Measurements from ENCODE around the gene PGAM5.

Gene PGAM5

DNA sequence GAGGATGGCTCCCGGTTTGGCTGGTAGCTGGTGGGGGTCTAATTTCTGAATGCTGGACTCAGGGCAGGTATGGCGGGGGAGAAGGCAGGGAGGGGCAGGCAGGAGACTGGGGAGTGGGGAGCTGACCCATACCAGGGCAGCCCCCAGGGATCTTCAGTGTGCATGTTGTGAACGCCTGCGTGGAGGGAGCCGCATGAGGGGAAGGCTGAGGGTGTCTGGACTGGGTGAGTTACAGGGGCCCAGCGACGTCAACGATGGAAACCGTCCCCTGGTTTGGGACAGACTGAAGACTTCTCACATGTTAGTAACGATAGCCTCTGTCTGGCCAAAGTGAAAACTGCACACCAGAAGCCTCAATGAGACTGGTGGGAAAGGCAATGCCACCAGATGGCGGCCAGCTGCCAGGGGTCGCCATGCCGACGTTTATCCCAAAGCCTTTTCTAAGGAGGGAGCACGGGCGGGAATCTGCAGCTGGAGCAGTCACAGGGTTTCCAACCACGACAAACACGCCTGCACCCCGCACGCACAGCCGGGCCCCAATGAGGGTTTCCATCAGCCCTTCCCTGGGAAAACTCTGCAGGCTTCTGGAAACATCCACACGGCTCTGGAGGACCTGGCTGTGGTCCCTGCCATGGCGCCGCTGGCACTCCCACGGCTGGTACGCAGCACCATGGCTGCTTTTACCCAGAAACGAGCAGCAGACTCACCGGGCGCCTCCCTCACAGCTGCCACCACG, 14.0 kb downstream of the PGAM5 start:
- peaks cover 72% of the 10 kb centered on the region for H3K36me3 Mint-ChIP-seq
- no peaks in the 10 kb centered on the region for H3K4me1 Mint-ChIP-seq
- no peak overlapping the region for H3K4me3 Mint-ChIP-seq
- no peak overlapping the region for H3K27ac Mint-ChIP-seq
- H3K9me3 Mint-ChIP-seq = no peaks in the 10 kb centered on the region
- H3K27me3 Mint-ChIP-seq = no peaks in the 10 kb centered on the region
- no peak for ATAC-seq

DNA sequence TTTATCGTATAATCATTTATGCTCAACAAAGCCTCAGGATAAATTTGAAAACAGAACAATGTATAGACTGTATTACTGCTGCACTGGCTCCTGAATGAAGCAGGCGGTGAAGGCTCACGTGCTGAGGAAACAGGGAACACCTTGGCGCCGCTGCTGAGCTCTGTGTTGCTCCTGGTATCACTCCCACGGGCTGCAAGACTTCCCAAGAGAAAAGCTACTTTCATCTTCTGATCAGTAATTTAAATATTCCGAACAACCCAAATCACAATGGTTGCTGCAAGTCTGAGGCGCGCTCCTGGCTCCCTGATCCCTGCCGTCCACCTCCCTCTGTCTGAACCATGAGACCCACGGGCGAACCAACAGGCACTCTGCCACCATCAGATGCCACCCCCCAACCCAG, 15.7 kb downstream of the PGAM5 start:
- H3K36me3 Mint-ChIP-seq = peaks cover 76% of the 10 kb centered on the region
- H3K27me3 Mint-ChIP-seq = no peaks in the 10 kb centered on the region
- H3K9me3 Mint-ChIP-seq = no peaks in the 10 kb centered on the region
- H3K4me1 Mint-ChIP-seq = peaks cover 7% of the 10 kb centered on the region
- H3K27ac Mint-ChIP-seq = no peak overlapping the region
- no peak for ATAC-seq
- no peak overlapping the region for H3K4me3 Mint-ChIP-seq

DNA sequence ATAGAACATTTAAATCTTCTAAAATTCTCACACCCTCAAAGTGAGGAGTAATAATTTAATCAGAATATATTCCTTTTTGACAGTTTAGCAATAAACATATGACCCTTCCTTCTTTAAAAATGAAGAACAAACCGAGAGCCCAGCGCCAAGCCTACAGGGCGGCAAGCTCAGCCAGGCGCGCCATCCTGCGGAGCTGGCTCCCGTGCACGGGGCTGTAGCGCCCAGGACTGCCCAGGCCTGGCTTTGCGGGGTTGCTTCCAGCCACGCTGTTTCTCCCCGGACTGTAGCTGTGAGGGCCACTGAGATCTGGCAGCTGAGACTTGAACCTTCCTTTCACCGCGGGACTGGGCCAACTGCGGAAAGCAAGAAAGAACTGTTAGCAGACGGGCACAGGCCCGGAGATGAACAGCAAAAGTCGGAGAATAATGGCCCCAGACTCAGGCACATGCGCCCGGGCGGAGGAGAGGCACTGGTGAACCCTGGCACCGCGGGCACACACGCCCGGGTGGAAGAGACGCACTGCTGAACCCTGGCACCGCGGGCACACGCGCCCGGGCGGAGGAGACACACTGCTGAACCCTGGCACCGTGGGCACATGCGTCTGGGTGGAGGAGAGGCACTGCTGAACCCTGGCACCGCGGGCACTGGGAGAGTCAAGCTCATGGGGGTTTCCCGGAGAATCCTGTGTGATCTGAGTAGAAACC, 16.6 kb downstream of the PGAM5 start:
- no peaks in the 10 kb centered on the region for H3K27me3 Mint-ChIP-seq
- ATAC-seq = peak; percentile 60

DNA sequence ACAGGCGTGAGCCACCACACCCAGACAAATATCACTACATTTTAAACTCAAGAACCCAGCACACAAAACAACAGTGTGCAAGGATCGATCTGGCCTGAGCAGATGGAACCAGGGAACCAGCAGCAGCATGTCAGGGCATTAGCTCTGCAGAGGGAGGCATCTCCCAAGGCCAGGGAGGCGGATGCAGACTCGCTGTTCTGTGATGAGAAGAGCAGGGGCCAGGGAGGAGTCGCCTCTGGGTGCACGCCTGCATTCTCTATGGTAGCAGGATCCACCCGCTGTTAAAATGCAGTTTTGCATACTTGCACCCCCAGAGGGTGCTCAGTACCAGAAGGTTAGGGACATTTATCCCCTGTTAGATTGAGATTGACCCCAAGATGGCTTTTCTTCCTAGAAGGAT, 17.9 kb downstream of the PGAM5 start:
- no peak overlapping the region for H3K4me3 Mint-ChIP-seq
- peak overlapping the region; percentile 63 for H3K27ac Mint-ChIP-seq
- no peak for ATAC-seq
- no peaks in the 10 kb centered on the region for H3K9me3 Mint-ChIP-seq
- H3K4me1 Mint-ChIP-seq = peaks cover 7% of the 10 kb centered on the region
- H3K27me3 Mint-ChIP-seq = no peaks in the 10 kb centered on the region
- peaks cover 91% of the 10 kb centered on the region for H3K36me3 Mint-ChIP-seq

More for the DNA sequence above, 16.6 kb downstream of the PGAM5 start:
- no peak overlapping the region for H3K27ac Mint-ChIP-seq
- peaks cover 7% of the 10 kb centered on the region for H3K4me1 Mint-ChIP-seq
- H3K9me3 Mint-ChIP-seq = no peaks in the 10 kb centered on the region
- H3K4me3 Mint-ChIP-seq = no peak overlapping the region
- peaks cover 84% of the 10 kb centered on the region for H3K36me3 Mint-ChIP-seq

DNA sequence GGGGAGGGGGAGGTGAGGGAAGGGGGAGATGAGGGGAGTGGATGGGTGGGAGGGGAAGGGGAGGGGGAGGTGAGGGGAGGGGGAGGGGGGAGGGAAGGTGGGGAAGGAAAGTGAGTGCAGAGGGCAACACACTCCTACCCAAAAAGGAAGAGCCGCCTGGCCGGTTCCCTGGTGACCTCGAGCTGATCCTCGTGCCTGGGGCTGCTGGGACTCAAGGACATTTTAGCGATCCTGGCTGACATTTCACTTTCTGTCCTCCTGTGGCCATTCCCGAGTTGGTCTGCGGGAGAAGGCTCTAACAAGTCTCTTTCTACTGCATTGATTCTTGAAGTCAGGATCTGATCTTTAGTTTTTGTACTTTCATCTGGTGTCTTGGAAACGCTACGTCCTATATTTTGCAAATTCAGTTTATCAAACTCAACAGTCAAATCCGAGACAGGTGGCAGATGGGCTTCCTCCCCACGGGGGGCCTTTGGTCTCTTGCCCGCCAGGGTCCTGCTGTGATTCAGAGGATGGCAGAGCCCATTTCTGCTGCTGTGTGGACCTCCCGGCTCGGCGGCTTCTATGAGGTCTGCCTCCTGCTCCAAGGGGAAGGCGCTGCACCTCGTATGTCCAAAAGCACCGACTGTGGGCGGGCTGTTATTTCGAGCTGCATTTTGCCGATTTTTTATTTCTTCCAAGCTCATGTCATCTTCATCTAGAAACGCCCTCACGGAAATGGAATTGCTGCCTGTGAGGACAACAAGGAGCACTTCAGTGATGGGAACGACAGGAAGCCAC, 19.1 kb downstream of the PGAM5 start:
- Mint-ChIP-seq H3K36me3 (peaks cover 91% of the 10 kb centered on the region), H3K27me3 (no peaks in the 10 kb centered on the region), H3K4me1 (peaks cover 7% of the 10 kb centered on the region), H3K27ac (peak overlapping the region; percentile 63), H3K9me3 (no peaks in the 10 kb centered on the region), H3K4me3 (no peak overlapping the region)
- no peak for ATAC-seq

GRCh38 chr12:132730353-132730752, 19.7 kb downstream of the PGAM5 start:
- no peak for ATAC-seq
- Mint-ChIP-seq H3K27ac (no peak overlapping the region), H3K36me3 (peaks cover 92% of the 10 kb centered on the region), H3K9me3 (no peaks in the 10 kb centered on the region), H3K4me3 (no peak overlapping the region), H3K27me3 (no peaks in the 10 kb centered on the region), H3K4me1 (peaks cover 7% of the 10 kb centered on the region)

DNA sequence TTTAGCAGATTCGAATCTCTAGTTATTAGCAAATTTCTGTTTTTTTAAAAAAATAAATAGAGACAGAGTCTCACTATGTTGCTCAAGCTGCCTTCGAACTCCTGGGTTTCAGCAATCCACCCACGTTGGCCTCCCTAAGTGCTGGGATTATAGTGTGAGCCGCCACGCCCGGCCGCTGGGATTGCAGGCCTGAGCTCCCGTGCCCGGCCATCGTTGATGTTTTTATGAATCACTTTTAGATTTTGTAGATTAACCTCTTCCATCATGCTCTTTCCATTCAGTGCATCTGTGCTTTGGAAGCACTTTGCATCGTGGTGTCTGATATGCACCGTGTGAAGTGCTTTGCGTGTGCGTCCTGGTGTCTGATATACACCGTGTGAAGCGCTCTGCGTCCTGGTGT, 20.9 kb downstream of the PGAM5 start:
- H3K27me3 Mint-ChIP-seq = no peaks in the 10 kb centered on the region
- peaks cover 7% of the 10 kb centered on the region for H3K4me1 Mint-ChIP-seq
- no peaks in the 10 kb centered on the region for H3K9me3 Mint-ChIP-seq
- ATAC-seq = no peak
- peaks cover 90% of the 10 kb centered on the region for H3K36me3 Mint-ChIP-seq
- no peak overlapping the region for H3K4me3 Mint-ChIP-seq
- H3K27ac Mint-ChIP-seq = no peak overlapping the region

DNA sequence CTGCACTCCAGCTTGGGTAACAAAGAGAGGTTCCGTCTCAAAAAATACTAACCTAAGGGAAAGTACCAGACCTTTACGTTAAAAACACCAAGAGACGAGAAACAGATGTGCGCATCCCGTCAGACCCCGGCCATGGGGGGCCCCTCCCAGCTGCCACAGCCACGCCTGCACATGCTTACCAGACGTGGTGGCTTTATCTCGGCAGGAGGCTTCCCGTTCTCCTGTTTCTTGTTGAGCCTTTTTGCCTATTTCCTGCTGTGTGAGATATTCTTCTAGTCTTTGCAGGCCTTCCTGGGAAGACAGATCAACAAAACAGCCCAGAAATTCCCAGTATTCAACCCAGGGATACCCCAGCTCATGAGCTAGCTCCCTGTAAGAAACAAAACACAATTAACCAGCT, 23.6 kb downstream of the PGAM5 start:
- Mint-ChIP-seq H3K27me3 (no peaks in the 10 kb centered on the region), H3K4me3 (no peak overlapping the region)

GRCh38 chr12:132735496-132735895, 24.9 kb downstream of the PGAM5 start:
- Mint-ChIP-seq H3K4me3 (no peak overlapping the region), H3K4me1 (peaks cover under 1% of the 10 kb centered on the region), H3K36me3 (peaks cover 86% of the 10 kb centered on the region), H3K27ac (no peak overlapping the region), H3K9me3 (no peaks in the 10 kb centered on the region), H3K27me3 (no peaks in the 10 kb centered on the region)
- no peak for ATAC-seq

More for the DNA sequence above, 23.6 kb downstream of the PGAM5 start:
- ATAC-seq = no peak
- Mint-ChIP-seq H3K9me3 (no peaks in the 10 kb centered on the region), H3K36me3 (peaks cover 84% of the 10 kb centered on the region), H3K4me1 (peaks cover 7% of the 10 kb centered on the region), H3K27ac (no peak overlapping the region)

DNA sequence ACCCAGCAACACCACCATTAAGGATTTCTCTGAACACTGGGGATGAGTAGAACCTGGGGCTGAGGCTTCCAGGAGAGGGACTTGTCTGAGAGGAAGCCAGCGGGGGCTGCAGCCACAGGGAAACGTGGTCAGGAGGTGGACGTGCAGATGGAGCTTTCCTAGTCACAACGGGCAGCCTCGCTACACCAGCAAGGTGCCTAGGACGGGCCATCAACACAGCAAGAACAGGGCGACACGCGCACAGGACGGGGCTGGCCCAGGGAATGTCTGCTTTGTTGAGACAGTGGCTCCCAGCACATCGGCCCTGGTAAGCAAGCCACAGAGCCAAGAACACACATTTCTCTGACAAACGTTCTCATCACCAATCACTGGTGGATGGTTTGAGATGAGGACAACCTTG, 25.7 kb downstream of the PGAM5 start:
- no peaks in the 10 kb centered on the region for H3K9me3 Mint-ChIP-seq
- no peaks in the 10 kb centered on the region for H3K4me1 Mint-ChIP-seq
- no peak overlapping the region for H3K27ac Mint-ChIP-seq
- H3K36me3 Mint-ChIP-seq = peaks cover 86% of the 10 kb centered on the region
- H3K27me3 Mint-ChIP-seq = no peaks in the 10 kb centered on the region
- no peak overlapping the region for H3K4me3 Mint-ChIP-seq
- ATAC-seq = no peak

DNA sequence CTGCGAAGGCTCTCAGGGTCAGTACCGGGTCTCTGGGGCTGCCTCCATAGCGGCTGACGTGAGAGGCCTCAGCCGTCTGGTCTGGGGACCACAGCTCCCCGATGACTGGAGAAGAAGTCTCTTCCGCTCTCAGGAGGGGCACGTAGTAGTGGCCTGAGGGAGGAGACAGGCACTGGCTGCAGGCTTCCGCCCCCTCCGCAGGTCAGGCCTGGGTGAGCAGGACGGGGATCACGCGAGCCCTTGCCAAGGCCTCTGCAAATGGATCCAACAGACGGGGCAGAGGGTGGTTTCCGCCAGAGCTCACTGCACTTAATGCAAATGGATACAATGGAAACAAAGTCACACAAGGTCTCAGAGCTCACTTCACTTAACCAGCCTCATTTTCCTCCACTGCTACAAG, 26.3 kb downstream of the PGAM5 start:
- peaks cover 1% of the 10 kb centered on the region for H3K4me1 Mint-ChIP-seq
- ATAC-seq = no peak
- H3K36me3 Mint-ChIP-seq = peaks cover 86% of the 10 kb centered on the region
- H3K4me3 Mint-ChIP-seq = no peak overlapping the region
- no peaks in the 10 kb centered on the region for H3K9me3 Mint-ChIP-seq
- no peak overlapping the region for H3K27ac Mint-ChIP-seq
- H3K27me3 Mint-ChIP-seq = no peaks in the 10 kb centered on the region

GRCh38 chr12:132739600-132740312, 29.1 kb downstream of the PGAM5 start:
- H3K4me1 Mint-ChIP-seq = peaks cover 19% of the 10 kb centered on the region
- H3K9me3 Mint-ChIP-seq = peaks cover 4% of the 10 kb centered on the region
- H3K27ac Mint-ChIP-seq = no peak overlapping the region
- no peak for ATAC-seq
- H3K27me3 Mint-ChIP-seq = no peaks in the 10 kb centered on the region
- no peak overlapping the region for H3K4me3 Mint-ChIP-seq
- peaks cover 86% of the 10 kb centered on the region for H3K36me3 Mint-ChIP-seq

- Mint-ChIP-seq H3K9me3 (peaks cover 4% of the 10 kb centered on the region), H3K27me3 (no peaks in the 10 kb centered on the region), H3K4me1 (peaks cover 19% of the 10 kb centered on the region), H3K4me3 (no peak overlapping the region), H3K27ac (no peak overlapping the region), H3K36me3 (peaks cover 86% of the 10 kb centered on the region)
- ATAC-seq = no peak
Measured at GRCh38 chr12:132740313-132740646, 29.6 kb downstream of the PGAM5 start.

DNA sequence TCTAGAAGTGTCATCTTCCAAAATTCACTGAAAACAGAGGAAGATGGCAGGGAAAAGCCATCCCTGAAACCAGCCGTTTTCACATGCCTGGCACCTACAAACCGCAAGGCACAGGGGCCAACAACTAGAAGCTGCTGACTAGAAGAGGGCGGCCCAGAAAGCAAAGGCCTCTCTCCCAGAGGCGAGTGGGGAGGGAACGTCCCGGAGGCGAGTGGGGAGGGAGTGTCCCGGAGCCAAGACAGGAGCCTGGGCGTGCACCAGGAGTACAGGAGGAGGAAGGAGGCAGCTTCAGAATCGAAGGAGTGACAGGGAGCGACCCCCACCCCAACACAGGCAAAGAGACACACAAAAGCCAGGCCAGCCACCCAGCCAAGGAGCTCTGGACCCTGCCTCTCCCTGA, 30.0 kb downstream of the PGAM5 start:
- H3K9me3 Mint-ChIP-seq = peaks cover 4% of the 10 kb centered on the region
- H3K4me1 Mint-ChIP-seq = peaks cover 19% of the 10 kb centered on the region
- no peak overlapping the region for H3K4me3 Mint-ChIP-seq
- no peak for ATAC-seq
- no peak overlapping the region for H3K27ac Mint-ChIP-seq
- peaks cover 86% of the 10 kb centered on the region for H3K36me3 Mint-ChIP-seq
- H3K27me3 Mint-ChIP-seq = no peaks in the 10 kb centered on the region

DNA sequence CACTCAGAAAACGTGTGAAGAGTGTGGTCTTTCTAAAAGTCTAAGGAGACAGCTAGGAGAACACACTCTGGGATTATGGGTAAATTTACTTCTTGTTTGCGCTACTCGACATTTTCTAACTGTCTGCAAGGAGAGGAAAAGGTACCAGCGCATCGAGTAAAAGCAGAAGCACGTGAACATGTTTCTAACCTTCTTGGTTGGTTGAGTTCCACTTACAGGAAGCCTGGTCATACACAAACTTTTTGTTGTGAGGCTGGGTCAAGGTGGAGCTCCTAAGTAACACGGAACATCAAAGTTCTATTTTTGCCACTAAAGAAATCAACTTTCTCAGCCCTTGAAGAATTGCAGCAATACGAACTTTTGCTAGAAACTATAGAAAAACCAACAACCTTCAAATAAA, 31.0 kb downstream of the PGAM5 start:
- ATAC-seq = no peak
- Mint-ChIP-seq H3K36me3 (peaks cover 78% of the 10 kb centered on the region), H3K4me1 (peaks cover 19% of the 10 kb centered on the region), H3K27me3 (no peaks in the 10 kb centered on the region), H3K9me3 (peaks cover 4% of the 10 kb centered on the region), H3K27ac (peak overlapping the region; percentile 32), H3K4me3 (no peak overlapping the region)

Measured in stimulated activated memory B cell treated with anti-CD40 and anti-IgM and Interleukin-4, amounts not matched to agents 10 μg/mL and 1 μg/mL and 100 μg/mL, for 72 hours (primary cell).